Neural cell (in vitro differentiated cells): ENCODE results near the gene LPIN2. TPM values are rescaled to one million over a fixed set of nuclear protein-coding genes. Genes with fewer than 3 reads are reported as not detected.

Experiments used
- H2AFZ ChIP-seq: fragments of 200-600, 300-800 bp; sonication (generic), shearing (Covaris generic); 2 replicates; pipeline ENCODE4 v1.6.0; 2014; ENCODE audit warnings: low read depth, mild to moderate bottlenecking, antibody characterized with exemption, low read length, moderate library complexity
- H3F3A ChIP-seq: fragments of 200-600 bp; shearing (Covaris generic); 2 replicates; pipeline ENCODE4 v1.6.1; 2016; ENCODE audit warnings: mild to moderate bottlenecking, moderate library complexity, mixed read lengths, antibody characterized with exemption, low read length; ENCODE audit not compliant: insufficient read depth, poor library complexity, severe bottlenecking
- H3K27ac ChIP-seq: fragments of 200-600, 300-800 bp; sonication (generic), shearing (Covaris generic); 2 replicates; pipeline ENCODE4 v1.5.1; 2014; ENCODE audit warnings: mild to moderate bottlenecking, low read length, moderate library complexity
- H3K27me3 ChIP-seq: fragments of 300-800, 200-600 bp; sonication (generic), shearing (Covaris generic); 2 replicates; pipeline ENCODE4 v1.6.0; 2014; ENCODE audit warnings: mild to moderate bottlenecking, low read depth, low read length, moderate library complexity; ENCODE audit not compliant: insufficient read depth
- H3K36me3 ChIP-seq: fragments of 300-800, 200-600 bp; sonication (generic), shearing (Covaris generic); 2 replicates; pipeline ENCODE4 v1.5.1; 2014; ENCODE audit warnings: mild to moderate bottlenecking, antibody characterized with exemption, low read length, moderate library complexity; ENCODE audit not compliant: insufficient read depth
- H3K4me2 ChIP-seq: fragments of 300-800, 200-600 bp; sonication (generic), shearing (Covaris generic); 2 replicates; pipeline ENCODE4 v1.6.0; 2014; ENCODE audit warnings: mild to moderate bottlenecking, low read length
- H3K4me3 ChIP-seq: fragments of 300-800, 200-600 bp; sonication (generic), shearing (Covaris generic); 2 replicates; pipeline ENCODE4 v1.5.1; 2014; ENCODE audit warnings: mild to moderate bottlenecking, low read length, moderate library complexity
- H3K79me2 ChIP-seq: fragments of 200-600 bp; shearing (Covaris generic); replicated peaks from 2 replicates; pipeline ENCODE4 v1.6.0; 2014; ENCODE audit warnings: mild to moderate bottlenecking, low read length, moderate library complexity; ENCODE audit not compliant: insufficient read depth
- H3K9ac ChIP-seq: fragments of 300-800, 200-600 bp; sonication (generic), shearing (Covaris generic); 2 replicates; pipeline ENCODE4 v1.6.1; 2016; ENCODE audit warnings: mild to moderate bottlenecking, low read length, mixed read lengths
- H3K9me2 ChIP-seq: fragments of 200-600 bp; shearing (Covaris generic); 2 replicates; pipeline ENCODE4 v1.6.1; 2016; ENCODE audit warnings: mild to moderate bottlenecking, low read length, mixed read lengths; ENCODE audit not compliant: insufficient read depth
- H3K9me3 ChIP-seq: fragments of 200-600, 300-800 bp; sonication (generic), shearing (Covaris generic); 2 replicates; pipeline ENCODE4 v1.6.1; 2016; ENCODE audit warnings: mild to moderate bottlenecking, mixed run types, low read length, moderate library complexity, mixed read lengths
- H4K20me1 ChIP-seq: fragments of 200-600 bp; shearing (Covaris generic); 2 replicates; pipeline ENCODE4 v1.6.1; 2016; ENCODE audit warnings: mild to moderate bottlenecking, mixed run types; ENCODE audit not compliant: insufficient read depth
- CTCF ChIP-seq: fragments of 450-650 bp; IDR thresholded peaks from 2 replicates; pipeline ENCODE4 v1.5.1; 2014; ENCODE audit warnings: antibody characterized with exemption, mild to moderate bottlenecking, moderate library complexity; ENCODE audit not compliant: poor library complexity, severe bottlenecking
- EP300 ChIP-seq: fragments of 450-650 bp; conservative IDR thresholded peaks from 2 replicates; pipeline ENCODE4 v1.6.1; 2014; ENCODE audit warnings: antibody characterized with exemption, mild to moderate bottlenecking, moderate library complexity; ENCODE audit not compliant: poor library complexity, severe bottlenecking
- EZH2 ChIP-seq: fragments of 200-600, 300-800 bp; shearing (Covaris generic), sonication (generic); IDR thresholded peaks from 2 replicates; pipeline ENCODE4 v1.6.1; 2014; ENCODE audit warnings: antibody characterized with exemption, low read length, borderline replicate concordance, mild to moderate bottlenecking; ENCODE audit not compliant: insufficient read depth, poor library complexity, severe bottlenecking
- MXI1 ChIP-seq: fragments of 450-650 bp; conservative IDR thresholded peaks from 2 replicates; pipeline ENCODE4 v1.6.1; 2014; ENCODE audit warnings: antibody characterized with exemption, mild to moderate bottlenecking; ENCODE audit not compliant: poor library complexity, severe bottlenecking
- POLR2AphosphoS5 ChIP-seq: IDR thresholded peaks from 2 replicates; pipeline ENCODE4 v1.6.1; 2012
- RAD21 ChIP-seq: fragments of 450-650 bp; conservative IDR thresholded peaks from 2 replicates; pipeline ENCODE4 v1.6.1; 2014; ENCODE audit warnings: antibody characterized with exemption, mild to moderate bottlenecking, moderate library complexity
- REST ChIP-seq: IDR thresholded peaks from 2 replicates; pipeline ENCODE4 v1.6.1; 2012; ENCODE audit warnings: borderline replicate concordance
- SMC3 ChIP-seq: fragments of 450-650 bp; conservative IDR thresholded peaks from 2 replicates; pipeline ENCODE4 v1.6.1; 2014; ENCODE audit warnings: antibody characterized with exemption, mild to moderate bottlenecking, moderate library complexity; ENCODE audit not compliant: poor library complexity
- TAF1 ChIP-seq: IDR thresholded peaks from 2 replicates; pipeline ENCODE4 v1.6.1; 2012; ENCODE audit warnings: low read depth
- polyA plus RNA-seq: library from polyadenylated mRNA; depleted of rRNA; stranded (reverse); fragments of >200 nt; gene quantifications from 2 replicates; pipeline ENCODE4 v1.2.3, GENCODE V29; 2014

The LPIN2 gene
- polyA plus RNA-seq, 1 donor from 2014 or later, result 14.4 TPM

- Histone ChIP-seq H3K79me2 (peaks cover 3% of the 10 kb centered on the region), H4K20me1 (no peaks in the 10 kb centered on the region), H3K4me2 (no peak overlapping the region), H3F3A (no peaks in the 10 kb centered on the region), H2AFZ (no peak overlapping the region), H3K27ac (no peak overlapping the region), H3K36me3 (no peaks in the 10 kb centered on the region), H3K9me3 (no peaks in the 10 kb centered on the region), H3K27me3 (no peaks in the 10 kb centered on the region), H3K9me2 (no peaks in the 10 kb centered on the region), H3K9ac (no peak overlapping the region), H3K4me3 (no peak overlapping the region)
- no peak for TF ChIP-seq REST
- TF ChIP-seq SMC3, result no peak
- TF ChIP-seq RAD21, result no peak
- TF ChIP-seq TAF1, result no peak
- no peak for TF ChIP-seq POLR2AphosphoS5
- TF ChIP-seq CTCF, result no peak
- TF ChIP-seq EP300, result no peak
- TF ChIP-seq MXI1, result no peak
- TF ChIP-seq EZH2, result no peak
These were observed 14.3 kb downstream of the LPIN2 start for GRCh38 chr18:2998644-2999043.

GRCh38 chr18:2997846-2998564 lies 14.9 kb downstream of the LPIN2 start:
- peaks cover 4% of the 10 kb centered on the region for H3K79me2 ChIP-seq

More at GRCh38 chr18:2997846-2998564, 14.9 kb downstream of the LPIN2 start:
- Histone ChIP-seq H3F3A (no peaks in the 10 kb centered on the region), H2AFZ (no peak overlapping the region), H3K4me3 (no peak overlapping the region), H4K20me1 (no peaks in the 10 kb centered on the region), H3K27me3 (no peaks in the 10 kb centered on the region), H3K9ac (no peak overlapping the region), H3K9me3 (no peaks in the 10 kb centered on the region), H3K36me3 (no peaks in the 10 kb centered on the region), H3K9me2 (no peaks in the 10 kb centered on the region), H3K4me2 (no peak overlapping the region), H3K27ac (no peak overlapping the region)
- no peak for TF ChIP-seq MXI1
- TF ChIP-seq POLR2AphosphoS5, result no peak
- no peak for TF ChIP-seq SMC3
- TF ChIP-seq EP300, result no peak
- no peak for TF ChIP-seq REST
- no peak for TF ChIP-seq RAD21
- no peak for TF ChIP-seq CTCF
- no peak for TF ChIP-seq TAF1
- TF ChIP-seq EZH2, result no peak
